GM19468 (cell line): Measurements from ENCODE around the gene FANCL.
"Not testable (repeated sequence)": the region's sequence is repeated elsewhere in the genome, so short reads cannot be mapped to it uniquely, and the experiment has no call there.

Experiments
- ATAC-seq: cut with Tn5 transposase; IDR thresholded peaks from one replicate; pipeline ENCODE4 v1.9.1; 2021; ENCODE audit warnings: mild to moderate bottlenecking, moderate library complexity, moderate number of reproducible peaks; ENCODE audit not compliant: unreplicated experiment; ENCODE audit errors: extremely low read depth

FANCL gene

DNA sequence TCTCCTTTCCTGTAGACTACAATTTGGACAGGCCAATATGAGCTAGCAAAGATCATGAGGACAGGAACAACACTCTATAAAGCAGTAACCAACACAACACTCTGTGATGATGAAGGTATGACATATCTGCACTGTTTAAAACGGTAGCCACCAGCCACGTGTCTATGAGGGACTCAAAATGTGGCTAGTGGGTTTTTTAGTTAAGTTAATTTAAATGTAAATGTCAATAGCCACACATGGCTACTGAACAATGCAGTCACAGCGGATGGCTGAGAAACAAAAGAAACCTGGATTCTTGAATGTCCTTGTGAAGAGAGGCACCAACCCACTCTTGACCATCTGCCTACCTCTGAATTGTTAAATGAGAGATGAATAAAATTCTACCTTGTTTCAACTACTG lies 33.9 kb downstream of the FANCL start:
- ATAC-seq: no peak

- no peak for ATAC-seq
Measured at GRCh38 chr2:58206785-58207184, 34.3 kb downstream of the FANCL start.

DNA sequence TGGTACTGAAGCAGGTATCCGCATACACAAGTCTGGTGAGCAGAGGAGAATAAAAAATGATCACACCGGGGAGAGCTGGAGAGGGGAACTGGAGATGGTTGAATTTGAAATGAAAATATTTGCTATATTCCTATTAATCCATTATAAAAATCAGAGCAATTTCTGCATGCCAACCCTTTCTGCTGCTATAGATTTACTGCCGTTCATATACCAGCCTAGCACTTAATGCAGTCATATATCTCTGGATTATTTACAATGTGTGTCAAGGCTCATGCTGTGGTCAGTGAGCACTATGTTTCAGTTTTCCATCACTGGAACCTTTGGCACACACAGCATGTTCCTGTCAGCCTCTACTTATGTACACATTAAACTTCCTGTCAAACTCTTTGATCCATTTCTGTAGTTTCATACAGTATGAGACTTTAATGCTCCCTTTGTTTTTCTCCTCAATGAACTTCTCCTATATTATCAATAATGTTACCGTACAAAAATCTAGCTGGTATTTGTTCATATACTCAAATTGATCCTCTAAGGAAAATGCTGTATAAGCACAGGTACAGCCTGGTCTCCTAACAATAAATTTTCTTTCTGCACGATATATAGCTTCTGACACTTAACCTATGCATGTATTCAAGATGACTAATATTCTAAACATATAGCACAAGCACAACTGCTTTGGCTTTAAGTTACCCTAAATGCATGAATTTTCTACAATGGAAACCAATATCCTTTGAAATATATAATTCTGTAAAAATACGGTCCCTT lies 36.7 kb downstream of the FANCL start:
- no peak for ATAC-seq

- ATAC-seq: no peak
Measured at GRCh38 chr2:58203018-58203417, 38.1 kb downstream of the FANCL start.

DNA sequence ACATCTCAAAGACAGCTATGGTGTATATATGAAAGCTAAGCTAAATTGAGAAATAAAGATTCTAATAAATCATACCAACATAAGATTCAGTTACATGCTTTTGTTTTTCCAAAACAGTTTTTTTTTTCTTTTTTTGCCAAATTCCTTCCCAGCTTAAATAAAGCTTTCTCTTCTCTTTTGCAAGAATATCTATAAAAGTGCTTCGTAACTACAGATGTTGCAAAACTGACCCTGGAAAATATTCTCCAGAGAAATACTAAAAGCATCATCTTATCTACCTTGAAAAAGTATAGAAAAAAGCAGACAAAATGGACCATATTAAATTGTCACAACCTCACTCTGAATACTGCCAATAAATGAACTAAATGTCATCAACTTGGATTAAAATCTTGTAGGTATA lies 38.7 kb downstream of the FANCL start:
- ATAC-seq: no peak

DNA sequence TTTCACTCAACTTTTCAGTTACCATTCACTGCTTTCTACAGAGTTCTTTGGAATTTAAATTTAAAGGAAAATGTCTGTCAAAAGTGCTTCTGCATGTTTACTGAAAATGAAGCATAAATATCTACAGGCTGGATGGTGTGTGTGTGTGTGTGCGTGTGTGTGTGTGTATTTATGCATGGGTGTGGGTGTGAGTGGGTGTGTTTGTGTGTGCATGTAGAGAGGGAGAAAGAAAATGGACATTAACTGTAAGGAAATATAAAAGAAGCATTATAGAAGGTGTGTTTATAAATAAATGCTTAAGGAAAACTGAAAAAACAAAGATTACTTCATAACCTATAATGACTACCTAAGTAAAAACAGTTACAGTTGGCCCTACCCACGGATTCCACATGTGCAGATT lies 43.2 kb downstream of the FANCL start:
- ATAC-seq: no peak

DNA sequence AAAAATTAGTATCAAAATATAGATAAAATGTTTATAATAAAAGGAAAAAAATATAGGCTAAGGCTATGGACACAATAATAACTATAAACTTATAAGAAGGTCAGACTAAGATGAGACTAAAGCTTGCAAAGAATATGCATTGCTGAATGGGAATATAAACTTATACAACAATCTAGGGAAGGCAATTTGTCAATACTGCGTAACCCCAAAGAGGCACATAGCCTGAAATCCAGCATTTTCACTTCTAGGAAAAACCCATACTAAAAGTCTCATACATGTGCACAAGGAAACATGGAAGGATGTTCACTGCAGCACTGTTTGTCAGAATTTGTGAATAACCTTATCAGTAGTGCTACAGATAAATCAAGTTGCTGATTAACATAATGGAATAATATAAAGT lies 45.5 kb downstream of the FANCL start:
- ATAC-seq: no peak

GRCh38 chr2:58194458-58194857 lies 46.7 kb downstream of the FANCL start:
- no peak for ATAC-seq

- not testable (repeated sequence) for ATAC-seq
Measured at GRCh38 chr2:58187022-58187421, 54.1 kb downstream of the FANCL start.

DNA sequence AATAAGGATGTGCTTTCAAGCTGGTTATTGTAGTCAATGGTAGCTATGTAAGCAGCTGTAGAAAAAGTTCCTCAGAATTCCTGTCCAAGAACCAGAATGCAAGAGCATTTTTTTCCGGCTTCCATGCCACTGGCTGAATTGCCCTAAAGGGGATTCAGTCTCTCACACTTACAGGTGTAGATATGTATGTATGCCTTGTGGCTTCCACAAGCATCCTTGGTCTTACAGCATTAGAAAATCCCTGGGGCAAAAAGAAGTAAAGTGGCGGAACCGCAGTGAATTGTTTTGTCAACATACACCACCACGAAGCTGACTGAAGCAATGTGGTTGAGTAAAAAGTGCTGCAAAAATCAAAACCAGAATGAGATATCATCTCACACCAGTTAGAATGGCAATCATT lies 54.6 kb downstream of the FANCL start:
- ATAC-seq: no peak

- ATAC-seq: no peak
Measured at GRCh38 chr2:58182527-58182926, 58.6 kb downstream of the FANCL start.

- ATAC-seq: no peak
Measured at GRCh38 chr2:58180635-58181034, 60.5 kb downstream of the FANCL start.

GRCh38 chr2:58180175-58180574 lies 61.0 kb downstream of the FANCL start:
- ATAC-seq: not testable (repeated sequence)

DNA sequence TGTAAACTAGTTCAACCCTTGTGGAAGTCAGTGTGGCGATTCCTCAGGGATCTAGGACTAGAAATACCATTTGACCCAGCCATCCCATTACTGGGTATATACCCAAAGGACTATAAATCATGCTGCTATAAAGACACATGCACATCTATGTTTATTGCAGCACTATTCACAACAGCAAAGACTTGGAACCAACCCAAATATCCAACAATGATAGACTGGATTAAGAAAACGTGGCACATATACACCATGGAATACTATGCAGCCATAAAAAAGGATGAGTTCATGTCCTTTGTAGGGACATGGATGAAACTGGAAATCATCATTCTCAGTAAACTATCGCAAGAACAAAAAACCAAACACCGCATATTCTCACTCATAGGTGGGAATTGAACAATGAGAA lies 63.9 kb downstream of the FANCL start:
- ATAC-seq: not testable (repeated sequence)

DNA sequence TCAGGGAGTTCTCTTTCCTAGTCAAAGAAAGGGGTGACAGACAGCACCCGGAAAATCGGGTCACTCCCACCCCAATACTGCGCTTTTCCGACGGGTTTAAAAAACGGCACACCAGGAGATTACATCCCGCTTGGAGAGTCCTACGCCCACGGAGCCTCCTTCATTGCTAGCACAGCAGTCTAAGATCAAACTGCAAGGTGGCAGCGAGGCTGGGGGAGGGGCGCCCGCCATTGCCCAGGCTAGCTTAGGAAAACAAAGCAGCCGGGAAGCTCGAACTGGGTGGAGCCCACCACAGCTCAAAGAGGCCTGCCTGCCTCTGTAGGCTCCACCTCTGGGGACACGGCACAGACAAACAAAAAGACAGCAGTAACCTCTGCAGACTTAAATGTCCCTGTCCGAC lies 69.3 kb downstream of the FANCL start:
- ATAC-seq: not testable (repeated sequence)

GRCh38 chr2:58170334-58170933 lies 70.7 kb downstream of the FANCL start:
- ATAC-seq: not testable (repeated sequence)

GRCh38 chr2:58169845-58170244 lies 71.3 kb downstream of the FANCL start:
- not testable (repeated sequence) for ATAC-seq

- not testable (repeated sequence) for ATAC-seq
Measured at GRCh38 chr2:58168130-58168529, 73.0 kb downstream of the FANCL start.

GRCh38 chr2:58163913-58164312 lies 77.2 kb downstream of the FANCL start:
- ATAC-seq: no peak

- no peak for ATAC-seq
Measured at GRCh38 chr2:58158481-58158880, 82.6 kb downstream of the FANCL start.

DNA sequence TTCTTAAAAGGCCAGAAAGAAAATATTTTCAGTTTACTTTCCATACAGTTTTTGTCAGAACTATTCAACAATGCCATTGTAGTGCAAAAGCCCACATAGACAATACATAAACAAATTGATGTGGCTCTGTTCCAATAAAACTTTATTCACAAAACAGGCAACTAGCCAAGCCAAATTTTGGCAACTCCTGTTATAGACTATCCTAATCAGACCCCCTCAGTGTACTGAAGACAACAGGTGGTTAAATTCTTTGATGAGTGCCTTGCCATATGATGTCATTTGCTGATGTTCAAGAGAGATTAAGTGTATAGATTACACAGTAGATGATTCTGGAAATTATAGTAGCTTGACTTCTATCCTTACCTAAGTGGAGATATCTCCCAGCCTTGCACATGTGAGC lies 83.4 kb downstream of the FANCL start:
- ATAC-seq: no peak

- no peak for ATAC-seq
Measured at GRCh38 chr2:58156780-58157179, 84.3 kb downstream of the FANCL start.
